Endodermal cell (in vitro differentiated cells): ENCODE data around the gene PCNX1. TPM values are rescaled to one million over a fixed set of nuclear protein-coding genes. Genes with fewer than 3 reads are reported as not detected.

ENCODE experiments used
- DNase-seq: peaks from one replicate; pipeline ENCODE4 v3.0.0-alpha.2; 2017
- H3K27ac ChIP-seq: 2 replicates; pipeline ENCODE4 v1.5.1; 2013; ENCODE audit warnings: mild to moderate bottlenecking, low read depth, low read length, moderate library complexity
- H3K27me3 ChIP-seq: 2 replicates; pipeline ENCODE4 v1.6.1; 2013; ENCODE audit warnings: mild to moderate bottlenecking, low read length, moderate library complexity; ENCODE audit not compliant: insufficient read depth, control insufficient read depth, poor library complexity, severe bottlenecking
- H3K36me3 ChIP-seq: 2 replicates; pipeline ENCODE4 v1.7.0; 2013; ENCODE audit warnings: mild to moderate bottlenecking, low read length, moderate library complexity; ENCODE audit not compliant: control insufficient read depth, insufficient read depth
- H3K4me1 ChIP-seq: one replicate; pipeline ENCODE4 v1.7.0; 2013; ENCODE audit warnings: low read length; ENCODE audit not compliant: control insufficient read depth, insufficient read depth
- H3K4me3 ChIP-seq: 2 replicates; pipeline ENCODE4 v1.5.1; 2013; ENCODE audit warnings: mild to moderate bottlenecking, low read length, moderate library complexity
- H3K9ac ChIP-seq: 2 replicates; pipeline ENCODE4 v1.6.1; 2013; ENCODE audit warnings: mild to moderate bottlenecking, low read length, moderate library complexity; ENCODE audit not compliant: poor library complexity, severe bottlenecking; ENCODE audit errors: extremely low read depth
- H3K9me3 ChIP-seq: 2 replicates; pipeline ENCODE4 v1.6.1; 2013; ENCODE audit warnings: mild to moderate bottlenecking, low read length, moderate library complexity; ENCODE audit not compliant: control insufficient read depth
- H3K27ac Mint-ChIP-seq: 2 replicates; pipeline ENCODE4 v1.8.0; 2020; ENCODE audit warnings: mixed read lengths
- H3K27me3 Mint-ChIP-seq: 2 replicates; pipeline ENCODE4 v1.8.0; 2021; ENCODE audit warnings: mild to moderate bottlenecking, mixed read lengths; ENCODE audit not compliant: insufficient read depth
- H3K36me3 Mint-ChIP-seq: 2 replicates; pipeline ENCODE4 v1.8.0; 2020; ENCODE audit warnings: low read depth, mixed read lengths
- H3K4me1 Mint-ChIP-seq: 2 replicates; pipeline ENCODE4 v1.8.0; 2020; ENCODE audit warnings: mixed read lengths
- H3K4me3 Mint-ChIP-seq: 2 replicates; pipeline ENCODE4 v1.8.0; 2020; ENCODE audit warnings: mild to moderate bottlenecking, moderate library complexity, mixed read lengths
- H3K9me3 Mint-ChIP-seq: 2 replicates; pipeline ENCODE4 v1.8.0; 2020; ENCODE audit warnings: mild to moderate bottlenecking, mixed read lengths
- CTCF ChIP-seq: fragments of 200-600 bp; sonication (generic); conservative IDR thresholded peaks from 2 replicates; pipeline ENCODE4 v1.5.0; 2021; ENCODE audit warnings: antibody characterized with exemption, mild to moderate bottlenecking
- WGBS, 2 experiments: methylation state at CpG; one replicate each; pipeline versions ENCODE4 v1.1.5 to v1.1.7; 2013; ENCODE audit warnings: missing lambda C conversion rate in 2 of 2, mixed read lengths in 1 of 2; ENCODE audit not compliant: insufficient coverage in 1 of 2, insufficient read length in 1 of 2; 5-methylcytosine and 5-hydroxymethylcytosine counted together
- total RNA-seq, 2 donors: library from RNA; stranded (reverse); fragmentation: NEBNext Ultra II Directional in 1 of 2; extraction: Animal tissue kit (Norgen Biotek cat#: 25700) in 1 of 2; gene quantifications; 2 replicates in 1 of 2; 3 replicates in 1 of 2; pipeline ENCODE4 v1.2.1, GENCODE V29; 2021

The PCNX1 gene
- total RNA-seq, 2 donors from 2014 or later, result 68.2 TPM

GRCh38 chr14:70952485-70952884 lies 45.2 kb downstream of the PCNX1 start:
- no peak overlapping the region for H3K9ac ChIP-seq

GRCh38 chr14:70954068-70954467 lies 46.8 kb downstream of the PCNX1 start:
- WGBS, 2 experiments, result 82% methylated on average over 1 of the region's 1 CpG; no CpG with 5 or more reads in 1 of the 2 experiments
- peaks cover 39% of the 10 kb centered on the region for H3K36me3 Mint-ChIP-seq
- no peaks in the 10 kb centered on the region for H3K4me1 Mint-ChIP-seq
- no peak overlapping the region for H3K4me3 ChIP-seq
- no peak overlapping the region for H3K4me3 Mint-ChIP-seq
- H3K9ac ChIP-seq, result no peak overlapping the region
- H3K27me3 ChIP-seq, result no peaks in the 10 kb centered on the region
- DNase-seq, result no peak
- H3K4me1 ChIP-seq, result no peaks in the 10 kb centered on the region
- H3K9me3 ChIP-seq, result peaks cover 34% of the 10 kb centered on the region
- H3K9me3 Mint-ChIP-seq, result peaks cover 14% of the 10 kb centered on the region
- no peak overlapping the region for H3K27ac ChIP-seq
- H3K27ac Mint-ChIP-seq, result no peak overlapping the region
- H3K27me3 Mint-ChIP-seq, result no peaks in the 10 kb centered on the region
- TF ChIP-seq CTCF, result no peak
- H3K36me3 ChIP-seq, result peaks cover 55% of the 10 kb centered on the region

More at GRCh38 chr14:70952485-70952884, 45.2 kb downstream of the PCNX1 start:
- DNase-seq, result no peak
- H3K4me3 ChIP-seq, result no peak overlapping the region
- peaks cover 19% of the 10 kb centered on the region for H3K9me3 Mint-ChIP-seq
- H3K27me3 Mint-ChIP-seq, result no peaks in the 10 kb centered on the region
- H3K36me3 Mint-ChIP-seq, result peaks cover 37% of the 10 kb centered on the region
- WGBS, 2 experiments, result 100% methylated on average over 1 to 2 of the region's 3 CpGs
- peaks cover 59% of the 10 kb centered on the region for H3K36me3 ChIP-seq
- no peak for TF ChIP-seq CTCF
- no peak overlapping the region for H3K4me3 Mint-ChIP-seq
- no peak overlapping the region for H3K27ac Mint-ChIP-seq
- H3K4me1 ChIP-seq, result no peaks in the 10 kb centered on the region
- H3K4me1 Mint-ChIP-seq, result no peaks in the 10 kb centered on the region
- H3K9me3 ChIP-seq, result peaks cover 42% of the 10 kb centered on the region
- no peaks in the 10 kb centered on the region for H3K27me3 ChIP-seq
- H3K27ac ChIP-seq, result no peak overlapping the region

GRCh38 chr14:70955543-70956480 lies 48.6 kb downstream of the PCNX1 start:
- TF ChIP-seq CTCF, result peak; percentile 76
- 83 to 90% methylated on average over 1 to 5 of the region's 5 CpGs for WGBS, 2 experiments
- Histone ChIP-seq H3K36me3 (peaks cover 38% of the 10 kb centered on the region), H3K4me1 (no peaks in the 10 kb centered on the region), H3K9me3 (peaks cover 19% of the 10 kb centered on the region), H3K27ac (no peak overlapping the region), H3K9ac (no peak overlapping the region), H3K27me3 (no peaks in the 10 kb centered on the region), H3K4me3 (no peak overlapping the region)
- Mint-ChIP-seq H3K27ac (no peak overlapping the region), H3K36me3 (peaks cover 30% of the 10 kb centered on the region), H3K9me3 (peaks cover 8% of the 10 kb centered on the region), H3K4me3 (no peak overlapping the region), H3K4me1 (no peaks in the 10 kb centered on the region), H3K27me3 (no peaks in the 10 kb centered on the region)
- no peak for DNase-seq
